Measurements from ENCODE around the gene LANCL2. TPM values are rescaled to one million over a fixed set of nuclear protein-coding genes. Genes with fewer than 3 reads are reported as not detected.

The LANCL2 gene
- total RNA-seq, 1 experiment from 2014 or later: 26.4 TPM

DNA sequence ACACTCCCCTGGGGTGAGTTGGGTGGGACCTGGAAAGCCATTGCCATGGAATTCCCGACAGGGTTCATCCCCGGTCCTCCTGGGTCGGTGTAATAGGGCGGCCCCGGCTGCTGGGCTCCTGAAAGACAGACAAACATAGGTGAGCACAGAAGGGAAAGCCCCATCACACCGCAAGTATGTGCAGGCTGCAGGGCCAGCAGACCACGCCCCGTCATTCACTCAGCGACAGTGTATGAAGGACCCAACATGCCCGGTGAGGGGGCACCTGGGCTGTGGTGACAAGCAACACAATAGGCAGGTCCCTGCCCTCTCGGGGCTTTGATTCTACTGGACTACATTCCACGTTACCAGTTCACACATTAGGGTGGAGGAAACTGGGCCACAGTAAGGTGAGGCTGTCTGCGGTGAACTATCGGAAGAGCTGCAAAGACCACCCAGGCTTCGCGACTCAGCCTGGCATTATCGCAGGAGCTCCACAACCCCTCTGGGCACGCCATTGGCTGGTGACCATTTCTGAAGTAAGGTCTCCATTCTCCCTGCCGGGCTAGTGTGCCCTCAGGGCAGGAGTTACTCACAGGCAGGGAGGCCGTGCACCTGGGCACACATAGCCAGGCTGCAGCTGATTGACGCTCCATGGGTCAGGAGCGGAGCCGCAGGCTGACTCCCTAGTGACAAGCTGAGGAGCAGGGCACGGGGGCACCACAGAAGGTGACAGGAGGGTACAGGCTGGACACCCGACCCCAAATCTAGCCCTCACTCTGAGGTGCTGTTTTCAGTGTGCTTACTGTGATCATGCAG lies 108.0 kb downstream of the LANCL2 start:
- H2BK5ac ChIP-seq (ENCODE audit: insufficient read length, low read length): no peak overlapping the region
- H3K4me3 Mint-ChIP-seq: no peak overlapping the region
- no peak overlapping the region for H3T11ph ChIP-seq (ENCODE audit: low read length)
- H4K8ac ChIP-seq (replicated peaks; ENCODE audit: insufficient read length, low read depth, low read length): no peak overlapping the region
- H2BK120ac ChIP-seq (ENCODE audit: low read depth, low read length, poor library complexity, severe bottlenecking): no peak overlapping the region
- H3K23me2 ChIP-seq (ENCODE audit: insufficient read length, low read depth, low read length, poor library complexity, severe bottlenecking): no peaks in the 10 kb centered on the region
- no peak overlapping the region for H4K91ac ChIP-seq (ENCODE audit: insufficient read length, low read depth, low read length)
- no peaks in the 10 kb centered on the region for H3K27me3 ChIP-seq (ENCODE audit: insufficient read depth, low read length)
- H2BK12ac ChIP-seq (ENCODE audit: insufficient read length, low read depth, low read length): no peak overlapping the region
- no peaks in the 10 kb centered on the region for H3K79me1 ChIP-seq (ENCODE audit: insufficient read depth, low read depth, low read length, poor library complexity, severe bottlenecking)
- H2AFZ ChIP-seq (ENCODE audit: low read length): no peak overlapping the region
- H4K20me1 ChIP-seq (ENCODE audit: control insufficient read depth, insufficient read depth, insufficient read length): no peaks in the 10 kb centered on the region
- H4K5ac ChIP-seq (ENCODE audit: insufficient read length, low read depth, low read length): no peak overlapping the region
- H3K36me3 Mint-ChIP-seq (ENCODE audit: insufficient read depth in 1 of 3, low read depth in 3 of 3): peaks cover 18 to 23% (median 18%) of the 10 kb centered on the region in 3 experiments
- WGBS (ENCODE audit: extremely low coverage, insufficient read length, low lambda C conversion rate): no CpG with 5 or more reads among the region's 25 CpGs
- H3K9me3 Mint-ChIP-seq: no peaks in the 10 kb centered on the region; a peak in 3 of 5 replicates
- no peak overlapping the region for H3K27ac ChIP-seq (ENCODE audit: insufficient read length, low read depth, low read length)
- H3K4me1 ChIP-seq (ENCODE audit: insufficient read depth, low read length): no peaks in the 10 kb centered on the region
- no peak overlapping the region for H3K14ac ChIP-seq (ENCODE audit: insufficient read depth, low read length)
- H3K23ac ChIP-seq (ENCODE audit: insufficient read length, low read depth, low read length): no peak overlapping the region
- H3K9ac ChIP-seq (ENCODE audit: extremely low read depth, insufficient read length, low read length): no peak overlapping the region
- H3K9me3 ChIP-seq (ENCODE audit: control insufficient read depth, low read depth, low read length): no peaks in the 10 kb centered on the region
- peaks cover 0 to 4% of the 10 kb centered on the region in 2 experiments; a peak in 1 of 4 replicates for H3K4me1 Mint-ChIP-seq
- H3K27me3 Mint-ChIP-seq (ENCODE audit: low read depth): no peaks in the 10 kb centered on the region
- H3K56ac ChIP-seq (ENCODE audit: insufficient read length, low read depth, low read length): no peak overlapping the region
- no peak overlapping the region for H3K18ac ChIP-seq (ENCODE audit: insufficient read length, low read depth, low read length)
- H3K4me2 ChIP-seq (ENCODE audit: insufficient read depth, insufficient read length, low read length): no peak overlapping the region
- no peak overlapping the region for H3K27ac Mint-ChIP-seq
- no peaks in the 10 kb centered on the region for H3K79me2 ChIP-seq (ENCODE audit: insufficient read depth, low read length)
- no peak overlapping the region for H2AK5ac ChIP-seq (ENCODE audit: insufficient read length, low read length)
- no peak overlapping the region for H2BK20ac ChIP-seq (ENCODE audit: low read depth, low read length, poor library complexity, severe bottlenecking)
- peak; percentile 20 for DNase-seq
- TF ChIP-seq CTCF (conservative IDR thresholded peaks at IDR 0.05): no peak
- no peak overlapping the region for H3K4ac ChIP-seq (ENCODE audit: low read depth, low read length)
- H2BK15ac ChIP-seq (ENCODE audit: low read depth, low read length): no peak overlapping the region

Measured in H9 (cell line).